OCI-LY7 (cell line): ENCODE measurements around the gene SRSF2. TPM values are rescaled to one million over a fixed set of nuclear protein-coding genes. Genes with fewer than 3 reads are reported as not detected.
"Not testable (repeated sequence)": the region's sequence is repeated elsewhere in the genome, so short reads cannot be mapped to it uniquely, and the experiment has no call there.

Experiments used
- BruUV-seq: library from RNA; stranded (reverse); fragments of 400-500 nt; replicated peaks from 2 replicates; lab custom pipeline; 2021; lab: Mats Ljungman, UMichigan
- CTCF ChIA-PET: fragments of 300-600 bp; sonication (Branson Sonifier 250); formaldehyde crosslinking; loops from one replicate; lab custom pipeline; 2022; ENCODE audit warnings: antibody characterized with exemption; ENCODE audit not compliant: unreplicated experiment; lab: Charles Lee
- POLR2A ChIA-PET: fragments of 300-600 bp; sonication (Branson Sonifier 250); formaldehyde crosslinking; loops from one replicate; lab custom pipeline; 2022; ENCODE audit warnings: antibody characterized with exemption; lab: Charles Lee
- DNase-seq: peaks from one replicate; pipeline ENCODE4 v3.0.0-alpha.2; 2015; ENCODE audit warnings: low spot score
- H2AFZ ChIP-seq: fragments of 200-600 bp; sonication (generic), shearing (Covaris generic); 2 replicates; pipeline ENCODE4 v1.6.1; 2014; ENCODE audit warnings: mild to moderate bottlenecking, antibody characterized with exemption, low read length, moderate library complexity
- H3K27ac ChIP-seq: fragments of 200-600 bp; sonication (generic); 2 replicates; pipeline ENCODE4 v1.5.1; 2014; ENCODE audit warnings: mixed run types, low read depth, mild to moderate bottlenecking, moderate library complexity, low read length, inconsistent platforms; ENCODE audit not compliant: poor library complexity, severe bottlenecking
- H3K36me3 ChIP-seq: fragments of 200-600 bp; sonication (generic); 2 replicates; pipeline ENCODE4 v1.6.1; 2014; ENCODE audit warnings: mild to moderate bottlenecking, antibody characterized with exemption, low read length, moderate library complexity, mixed read lengths; ENCODE audit not compliant: insufficient read depth
- H3K4me1 ChIP-seq: fragments of 200-600 bp; sonication (generic); 2 replicates; pipeline ENCODE4 v1.5.1; 2014; ENCODE audit warnings: mild to moderate bottlenecking, low read length; ENCODE audit not compliant: insufficient read depth, poor library complexity, severe bottlenecking
- H3K4me2 ChIP-seq: fragments of 200-600 bp; sonication (generic); 2 replicates; pipeline ENCODE4 v1.6.1; 2014; ENCODE audit warnings: mild to moderate bottlenecking, low read length
- H3K4me3 ChIP-seq: fragments of 200-600 bp; sonication (generic); 2 replicates; pipeline ENCODE4 v1.5.1; 2014; ENCODE audit warnings: mild to moderate bottlenecking, low read depth, low read length; ENCODE audit not compliant: poor library complexity, severe bottlenecking
- H3K79me2 ChIP-seq: fragments of 200-600 bp; sonication (generic); 2 replicates; pipeline ENCODE4 v1.6.1; 2016; ENCODE audit warnings: low read depth, mild to moderate bottlenecking, low read length, moderate library complexity, mixed read lengths; ENCODE audit not compliant: insufficient read depth
- H3K9me2 ChIP-seq: fragments of 200-600 bp; sonication (generic); 2 replicates; pipeline ENCODE4 v1.6.1; 2016; ENCODE audit warnings: mild to moderate bottlenecking, low read length, mixed read lengths; ENCODE audit not compliant: insufficient read depth
- H3K9me3 ChIP-seq: fragments of 200-600 bp; sonication (generic); 2 replicates; pipeline ENCODE4 v1.6.1; 2014; ENCODE audit warnings: mild to moderate bottlenecking, mixed run types, low read length, mixed read lengths
- H4K20me1 ChIP-seq: fragments of 200-600 bp; sonication (generic); 2 replicates; pipeline ENCODE4 v1.6.1; 2014; ENCODE audit warnings: mild to moderate bottlenecking, antibody characterized with exemption, low read length, moderate library complexity, mixed read lengths; ENCODE audit not compliant: insufficient read depth
- CTCF ChIP-seq: fragments of 200-600 bp; sonication (generic); conservative IDR thresholded peaks from 2 replicates; pipeline ENCODE4 v1.5.1; 2014; ENCODE audit warnings: mild to moderate bottlenecking, antibody characterized with exemption, low read length, moderate library complexity, mixed read lengths
- EZH2phosphoT487 ChIP-seq: fragments of 200-600 bp; sonication (generic); IDR thresholded peaks from 2 replicates; pipeline ENCODE4 v1.6.1; 2018; ENCODE audit warnings: low read depth, borderline replicate concordance, mild to moderate bottlenecking, mixed run types, antibody characterized with exemption, low read length, moderate library complexity, mixed read lengths
- intact Hi-C: fragments of 100-400 bp; cut with micrococcal nuclease; formaldehyde crosslinking; loops from one replicate; pipeline ENCODE4 v1.10.0; 2022; ENCODE audit not compliant: unreplicated experiment
- total RNA-seq, 2 experiments: library from RNA; depleted of rRNA in 1 of 2; stranded (reverse); fragments of >200 nt in 1 of 2; shearing (Covaris generic) in 1 of 2; gene quantifications; 2 replicates each; pipeline ENCODE4 v1.2.3, GENCODE V29; 2014 to 2022

SRSF2 gene
- total RNA-seq, 2 experiments from 2014 or later: 619 to 2,207 TPM

GRCh38 chr17:76742958-76743357 is 5.8 kb upstream of the SRSF2 start:
- Histone ChIP-seq H3K4me1 (peaks cover 25% of the 10 kb centered on the region), H3K9me2 (no peaks in the 10 kb centered on the region), H4K20me1 (no peaks in the 10 kb centered on the region; the same call in 1 of the 2 replicates), H3K9me3 (no peaks in the 10 kb centered on the region), H3K4me2 (no peak overlapping the region), H2AFZ (no peak overlapping the region), H3K4me3 (no peak overlapping the region), H3K79me2 (peaks cover 30% of the 10 kb centered on the region), H3K27ac (no peak overlapping the region), H3K36me3 (peaks cover 76% of the 10 kb centered on the region)
- intact Hi-C loops: no loop called here
- TF ChIP-seq EZH2phosphoT487 (no peak), CTCF (no peak)
- DNase-seq: no peak
- POLR2A ChIA-PET: interaction anchor here (0.6 to 1.1 kb wide), 4 partner anchors 9 to 523 kb away, joined by 3 to 5 read pairs (median 3); no protein-coding TSS in a partner anchor
- BruUV-seq: no TSS peak
- CTCF ChIA-PET: no interaction called here

DNA sequence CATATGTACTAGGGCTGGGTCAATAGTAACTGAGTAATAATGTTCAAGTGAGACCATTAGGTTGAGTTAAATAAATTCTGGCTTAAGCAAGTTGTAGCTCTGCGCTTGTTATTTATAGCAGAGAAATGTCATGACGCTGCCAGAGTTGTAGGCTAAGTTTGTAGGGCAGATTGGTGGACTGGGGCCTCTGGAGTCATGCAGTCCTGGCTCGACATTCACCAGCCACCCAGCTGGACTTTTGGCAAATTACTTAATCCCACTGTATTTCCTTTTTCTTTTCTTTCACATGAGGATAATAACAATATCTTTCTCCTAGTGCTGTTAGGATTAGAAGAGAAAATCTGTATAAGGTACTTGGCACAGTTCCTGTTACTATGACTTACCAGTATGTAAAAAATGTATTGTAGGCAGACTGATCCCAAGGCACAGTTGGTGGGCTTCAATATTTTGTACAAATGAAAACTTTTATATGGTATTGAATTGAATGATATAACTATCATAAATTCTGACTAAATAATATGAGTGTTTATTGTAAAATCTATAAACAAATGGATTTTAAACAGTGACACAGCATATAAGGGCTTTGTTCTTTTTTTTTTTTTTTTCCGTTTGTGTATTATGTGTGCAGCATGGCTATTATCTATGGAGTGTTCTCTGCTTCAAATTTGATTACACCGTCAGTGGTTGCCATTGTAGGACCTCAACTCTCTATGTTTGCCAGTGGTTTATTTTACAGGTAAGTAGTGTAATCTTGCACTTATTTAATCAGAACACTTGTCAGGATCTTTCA is 3.4 kb upstream of the SRSF2 start:
- Histone ChIP-seq H3K36me3 (peaks cover 69% of the 10 kb centered on the region), H3K79me2 (peaks cover 47% of the 10 kb centered on the region), H3K4me3 (no peak overlapping the region), H3K27ac (no peak overlapping the region), H4K20me1 (peaks cover 7% of the 10 kb centered on the region), H3K4me1 (peaks cover 25% of the 10 kb centered on the region), H3K9me3 (no peaks in the 10 kb centered on the region), H3K9me2 (no peaks in the 10 kb centered on the region), H2AFZ (no peak overlapping the region), H3K4me2 (peak overlapping the region; percentile 32)
- POLR2A ChIA-PET: interaction anchor here (1.4 kb wide), 1 partner anchor 13 kb away, joined by 4 read pairs; no protein-coding TSS in a partner anchor
- intact Hi-C loops: no loop called here
- CTCF ChIA-PET: no interaction called here
- no peak for TF ChIP-seq CTCF
- TF ChIP-seq EZH2phosphoT487: no peak
- no peak for DNase-seq
- BruUV-seq: no TSS peak

GRCh38 chr17:76739568-76740115 is 2.5 kb upstream of the SRSF2 start:
- not testable (repeated sequence) for BruUV-seq, H3K27ac ChIP-seq, DNase-seq, H3K9me2 ChIP-seq, H3K9me3 ChIP-seq, H2AFZ ChIP-seq
- CTCF ChIA-PET: interaction anchor here (0.6 kb wide), 1 partner anchor 586 kb away, joined by 4 read pairs; no protein-coding TSS in a partner anchor
- Histone ChIP-seq H3K4me3 (peak overlapping the region; percentile 77), H3K36me3 (peaks cover 69% of the 10 kb centered on the region), H3K4me1 (peaks cover 29% of the 10 kb centered on the region), H4K20me1 (peaks cover 15% of the 10 kb centered on the region), H3K79me2 (peaks cover 56% of the 10 kb centered on the region), H3K4me2 (peak overlapping the region; percentile 89)
- POLR2A ChIA-PET: interaction anchor here (0.5 to 2.0 kb wide), 6 partner anchors 9 to 80 kb away, joined by 3 to 9 read pairs (median 4); no protein-coding TSS in a partner anchor
- intact Hi-C loops: loop anchor here (5.0 to 10.0 kb wide), 4 partner anchors 348 to 1075 kb away; partner anchors contain the start of genes RECQL5, SAP30BP and SEC14L1
